Hematopoietic multipotent progenitor cell treated with erythropoietin and hydrocortisone succinate and interleukin-3 and kit ligand, for 6 days (in vitro differentiated cells): Measurements from ENCODE around the gene PDE9A.
A peak's percentile ranks its signal among the peaks of the same experiment; 100 is the strongest.
"Not testable (repeated sequence)": the region's sequence is repeated elsewhere in the genome, so short reads cannot be mapped to it uniquely, and the experiment has no call there.

ENCODE experiments used
- DNase-seq: peaks from one replicate; pipeline ENCODE4 v3.0.0-alpha.2; 2015

Gene PDE9A

DNA sequence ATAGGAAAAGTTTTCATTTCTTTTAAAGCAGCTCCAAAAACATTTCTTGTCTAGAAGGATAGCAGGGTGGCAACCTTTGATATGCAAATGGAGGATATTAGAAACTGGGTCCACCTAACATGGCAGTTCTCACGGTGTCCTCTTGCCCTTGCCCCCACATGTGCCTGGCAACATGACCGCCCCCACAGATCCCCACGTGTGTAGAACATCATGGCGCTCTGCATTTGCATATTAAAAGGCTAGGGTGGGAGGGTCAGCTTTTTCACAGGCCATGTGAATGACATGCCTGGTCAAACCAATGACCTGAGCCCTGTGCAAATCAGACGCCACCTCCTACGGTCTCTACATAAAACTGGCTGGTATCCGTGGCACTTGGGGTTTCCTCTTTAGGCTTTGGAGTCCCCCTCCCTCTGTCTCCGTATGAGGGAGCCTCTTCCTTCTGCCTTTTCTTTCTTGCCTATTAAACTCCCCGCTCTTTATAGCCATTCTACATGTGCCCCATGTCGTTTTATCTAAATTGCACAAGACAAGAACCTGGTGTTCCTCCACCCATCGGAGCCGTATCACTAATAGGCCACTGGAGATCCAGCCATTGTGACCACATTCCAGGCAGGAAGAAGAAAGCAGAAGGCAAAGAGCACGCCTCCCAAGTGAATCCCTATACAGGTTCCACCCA lies 154.7 kb downstream of the PDE9A start:
- DNase-seq, result no peak

GRCh38 chr21:42809171-42809570 lies 155.8 kb downstream of the PDE9A start:
- DNase-seq, result no peak

DNA sequence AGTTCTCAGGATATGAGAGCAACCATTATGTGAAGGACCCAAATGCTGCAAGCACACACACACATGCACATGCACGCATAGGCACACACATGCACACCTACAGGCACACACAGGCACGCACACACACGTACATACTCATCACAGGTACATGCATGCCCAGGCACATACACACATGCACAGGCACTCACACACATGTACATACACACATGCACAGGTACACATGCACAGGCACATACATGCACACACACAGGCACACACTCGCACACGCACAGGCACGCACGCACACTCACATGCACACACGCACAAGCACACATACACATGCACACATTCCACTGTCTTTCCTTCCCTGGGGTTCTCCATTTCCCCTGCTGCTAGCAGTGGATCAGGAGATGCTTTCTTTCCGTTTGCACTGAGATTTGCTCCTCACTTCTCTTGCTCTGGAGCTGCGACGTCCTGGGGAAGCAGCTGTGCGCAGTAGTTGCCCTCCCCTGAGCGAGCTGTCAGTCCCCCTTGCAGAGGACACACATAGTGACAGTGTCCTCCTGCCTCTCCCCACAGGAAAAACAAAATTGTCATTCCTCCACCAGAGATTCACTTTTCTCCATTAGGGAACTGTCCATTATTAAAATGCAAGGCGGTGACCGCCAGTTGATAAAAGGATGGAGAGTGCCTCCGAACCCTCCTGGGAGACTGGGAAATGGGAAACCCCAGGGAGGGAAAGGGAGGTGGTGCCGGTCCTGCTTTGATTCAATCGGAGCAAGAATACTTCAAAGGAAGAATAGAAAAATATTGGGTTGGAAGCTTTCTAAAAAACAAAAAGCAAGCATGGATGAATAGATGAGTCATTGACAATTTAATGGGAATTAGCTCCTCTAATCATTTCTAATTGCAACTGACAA lies 156.4 kb downstream of the PDE9A start:
- DNase-seq, result no peak

DNA sequence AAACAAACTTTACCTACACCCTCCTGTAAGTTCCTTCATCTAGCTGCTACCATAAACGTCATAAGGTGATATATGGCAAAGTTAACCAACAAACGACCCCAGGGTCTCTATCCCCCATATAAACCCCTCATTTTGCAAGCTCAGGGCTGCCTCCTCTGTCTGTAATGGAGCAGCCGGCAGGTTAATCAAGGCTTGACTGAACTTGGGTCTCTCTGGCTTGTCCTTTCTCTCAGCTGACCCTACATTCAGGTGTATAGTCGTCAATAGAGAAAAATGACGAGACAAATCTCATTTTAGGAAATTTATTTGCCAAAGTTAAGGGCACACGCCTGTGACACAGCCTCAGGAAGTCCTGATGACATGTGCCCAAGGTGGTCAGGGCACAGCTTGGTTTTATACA lies 158.5 kb downstream of the PDE9A start:
- no peak for DNase-seq

DNA sequence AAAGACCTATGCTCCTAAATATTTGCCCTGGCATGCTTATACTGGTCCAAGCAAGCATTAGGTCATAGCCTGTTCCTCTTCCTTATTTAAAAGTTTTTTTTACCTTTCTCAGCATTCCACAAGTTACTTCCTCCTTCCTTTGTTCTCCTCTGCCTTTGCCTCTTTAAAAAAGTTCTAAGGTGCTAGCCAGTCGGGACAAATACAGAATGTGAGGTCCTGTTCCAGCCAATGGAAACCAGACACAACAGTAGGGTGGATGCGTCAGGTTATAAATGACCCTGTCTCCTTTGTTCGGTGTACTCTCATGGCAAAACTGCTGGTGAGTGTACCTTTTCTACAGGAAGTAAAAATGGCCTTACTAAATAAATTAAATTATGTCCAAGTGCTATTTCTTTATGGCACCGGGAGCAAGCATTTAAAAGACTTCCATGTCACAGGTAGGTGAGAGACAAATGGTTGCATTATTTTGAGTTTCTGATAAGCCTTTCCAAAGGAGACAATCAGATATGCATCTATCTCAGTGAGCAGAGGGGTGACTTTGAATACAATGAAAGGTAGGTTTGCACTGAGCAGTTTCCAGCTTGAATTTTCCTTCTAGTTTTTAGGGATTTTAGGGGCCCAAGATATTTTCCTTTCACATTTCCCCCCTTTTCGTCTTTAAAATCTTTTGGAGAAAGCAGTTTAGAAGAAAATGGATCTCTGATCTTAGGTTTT lies 159.3 kb downstream of the PDE9A start:
- not testable (repeated sequence) for DNase-seq

DNA sequence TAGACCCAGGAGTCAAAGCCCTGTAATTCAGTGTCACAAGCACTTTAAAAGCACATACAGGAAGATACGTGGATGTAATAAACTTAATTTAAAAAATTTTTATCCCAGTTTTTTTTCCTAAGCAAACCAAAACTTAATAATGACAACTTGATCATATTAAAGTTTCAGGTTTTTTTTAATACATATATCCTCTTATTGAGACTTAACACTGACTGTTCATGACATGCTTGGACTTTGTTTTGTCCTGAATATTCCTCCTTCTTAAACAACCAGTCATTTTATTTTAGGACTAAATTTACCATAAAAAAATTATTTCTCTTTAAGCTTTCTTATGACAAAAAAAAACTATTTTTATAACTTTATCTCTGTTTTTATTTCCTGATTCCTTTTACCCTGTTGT lies 161.8 kb downstream of the PDE9A start:
- DNase-seq, result no peak

DNA sequence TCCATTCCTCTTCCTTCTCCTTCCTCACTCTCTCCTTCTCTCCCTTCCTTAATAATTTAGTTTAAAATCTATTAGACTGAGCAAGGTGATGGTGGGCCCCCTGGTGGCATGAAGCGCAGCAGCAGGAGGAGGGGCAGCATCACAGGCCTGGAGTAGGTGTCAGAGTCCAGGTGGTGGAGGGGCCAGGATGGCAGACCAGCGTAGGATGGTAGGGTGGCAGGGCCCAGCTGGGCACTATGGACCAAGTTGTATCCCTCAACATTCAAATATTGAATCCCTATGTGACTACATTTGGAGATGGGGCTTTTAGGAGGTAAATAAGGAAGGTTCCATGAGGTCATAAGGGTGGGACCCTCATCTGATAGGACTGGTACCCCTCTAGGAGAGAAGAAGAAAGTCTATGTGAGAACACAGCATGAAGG lies 164.9 kb downstream of the PDE9A start:
- peak; percentile 73 for DNase-seq

DNA sequence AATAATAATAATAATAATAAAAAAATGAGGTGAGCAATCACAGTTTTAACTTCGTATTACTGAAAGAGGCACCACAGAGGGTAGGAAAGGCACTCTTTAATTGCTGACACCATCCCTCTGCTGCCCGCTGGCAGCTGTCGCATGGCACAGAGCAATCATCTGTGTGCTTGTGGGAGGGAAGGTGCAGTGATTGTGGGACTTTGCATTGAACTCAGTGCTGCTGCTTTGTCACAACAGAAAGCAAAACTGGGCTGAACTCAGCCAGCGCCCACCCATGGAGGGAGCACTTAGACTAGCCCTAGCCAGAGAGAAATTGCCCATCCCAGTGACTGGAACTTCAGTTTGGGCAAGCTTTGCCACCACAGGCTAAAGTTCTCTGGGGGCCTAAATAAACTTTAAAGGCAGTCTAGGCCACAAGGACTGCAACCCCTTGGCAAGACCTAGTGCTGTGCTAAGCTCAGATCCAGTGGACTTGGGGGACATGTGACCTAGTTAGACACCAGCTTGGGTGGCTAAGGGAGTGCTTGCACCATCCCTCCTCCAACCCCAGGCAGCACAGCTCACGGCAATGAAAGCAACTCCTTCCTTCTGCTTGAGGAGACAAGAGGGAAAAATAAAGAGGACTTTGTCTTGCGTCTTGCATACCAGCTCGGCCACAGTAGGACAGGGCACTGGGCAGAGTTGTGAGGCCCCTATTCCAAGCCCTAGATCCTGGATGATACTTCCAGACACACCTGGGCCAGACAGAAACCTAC lies 166.6 kb downstream of the PDE9A start:
- DNase-seq, result no peak

DNA sequence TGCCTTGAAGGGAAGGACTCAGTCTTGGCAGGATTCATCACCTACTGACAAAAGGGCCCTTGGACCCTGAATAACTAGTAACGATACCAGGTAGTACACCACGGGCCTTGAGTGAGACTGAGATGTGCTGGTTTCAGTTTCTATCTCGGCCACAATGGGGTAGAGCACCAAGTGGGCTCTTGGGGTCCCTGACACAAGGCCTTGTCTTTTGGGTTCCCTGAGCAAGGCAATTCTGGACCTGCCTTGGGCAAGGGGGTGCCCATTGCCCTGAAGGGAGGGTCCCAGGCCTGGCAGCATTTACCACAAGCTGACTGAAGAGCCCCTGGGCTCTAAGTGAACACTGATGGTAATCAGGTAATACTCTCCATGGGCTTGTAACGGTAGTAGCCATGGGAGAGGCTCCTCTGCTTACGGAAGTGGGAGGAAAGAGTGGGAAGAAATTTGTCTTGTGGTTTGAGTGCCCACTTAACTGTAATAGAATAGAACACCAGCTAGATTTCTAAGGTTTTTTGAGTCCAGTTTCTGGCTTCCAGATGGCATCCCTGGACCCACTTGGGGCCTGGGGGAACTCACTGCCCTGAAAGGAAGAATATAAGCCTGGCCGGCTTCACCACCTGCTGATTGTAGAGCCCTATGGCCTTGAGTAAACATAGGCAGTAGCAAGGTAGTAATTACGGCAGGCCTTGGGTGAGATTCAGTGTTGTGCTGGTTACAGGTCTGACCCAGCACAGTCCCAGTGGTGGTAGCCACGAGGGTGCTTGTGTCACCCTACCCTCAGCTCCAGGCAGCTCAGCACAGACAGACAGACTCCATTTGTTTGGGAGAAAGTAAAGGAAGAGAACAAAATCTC lies 167.4 kb downstream of the PDE9A start:
- no peak for DNase-seq
